Measurements from ENCODE around the gene SPN.

- TF ChIP-seq, protein P1, sequence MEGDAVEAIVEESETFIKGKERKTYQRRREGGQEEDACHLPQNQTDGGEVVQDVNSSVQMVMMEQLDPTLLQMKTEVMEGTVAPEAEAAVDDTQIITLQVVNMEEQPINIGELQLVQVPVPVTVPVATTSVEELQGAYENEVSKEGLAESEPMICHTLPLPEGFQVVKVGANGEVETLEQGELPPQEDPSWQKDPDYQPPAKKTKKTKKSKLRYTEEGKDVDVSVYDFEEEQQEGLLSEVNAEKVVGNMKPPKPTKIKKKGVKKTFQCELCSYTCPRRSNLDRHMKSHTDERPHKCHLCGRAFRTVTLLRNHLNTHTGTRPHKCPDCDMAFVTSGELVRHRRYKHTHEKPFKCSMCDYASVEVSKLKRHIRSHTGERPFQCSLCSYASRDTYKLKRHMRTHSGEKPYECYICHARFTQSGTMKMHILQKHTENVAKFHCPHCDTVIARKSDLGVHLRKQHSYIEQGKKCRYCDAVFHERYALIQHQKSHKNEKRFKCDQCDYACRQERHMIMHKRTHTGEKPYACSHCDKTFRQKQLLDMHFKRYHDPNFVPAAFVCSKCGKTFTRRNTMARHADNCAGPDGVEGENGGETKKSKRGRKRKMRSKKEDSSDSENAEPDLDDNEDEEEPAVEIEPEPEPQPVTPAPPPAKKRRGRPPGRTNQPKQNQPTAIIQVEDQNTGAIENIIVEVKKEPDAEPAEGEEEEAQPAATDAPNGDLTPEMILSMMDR (IDR thresholded peaks at IDR 0.05) = no peak
- TF ChIP-seq SIN3A (IDR thresholded peaks at IDR 0.05; ENCODE audit: borderline replicate concordance, insufficient read depth, low read depth, low read length) (no peak), REST (IDR thresholded peaks at IDR 0.05; ENCODE audit: insufficient read depth in 1 of 2, low read depth in 2 of 2, low read length in 1 of 2) (no peak), POLR2AphosphoS5 (IDR thresholded peaks at IDR 0.05; ENCODE audit: low read depth, low read length) (no peak), TCF7L2 (IDR thresholded peaks at IDR 0.05; ENCODE audit: low read depth, low read length) (no peak)
Measured at GRCh38 chr16:29675811-29676643, 13.0 kb downstream of the SPN start.
